SU-DHL-6 (cell line): ENCODE results near the gene HDAC3.

ENCODE experiments used
- H2AFZ ChIP-seq: fragments of 200-600 bp; sonication (generic); 2 replicates; pipeline ENCODE4 v1.6.1; 2014; ENCODE audit warnings: low read depth, mild to moderate bottlenecking, moderate library complexity, mixed read lengths, antibody characterized with exemption, low read length; ENCODE audit not compliant: severe bottlenecking
- H3F3A ChIP-seq: fragments of 200-600 bp; shearing (Covaris generic); 2 replicates; pipeline ENCODE4 v1.6.0; 2016; ENCODE audit warnings: antibody characterized with exemption, mild to moderate bottlenecking; ENCODE audit not compliant: insufficient read depth
- H3K27ac ChIP-seq: fragments of 200-600 bp; sonication (generic); 2 replicates; pipeline ENCODE4 v1.5.1; 2016; ENCODE audit warnings: low read depth, mild to moderate bottlenecking, low read length, moderate library complexity, mixed read lengths
- H3K27me3 ChIP-seq: fragments of 200-600 bp; sonication (generic), shearing (Covaris generic); 2 replicates; pipeline ENCODE4 v1.6.0; 2014; ENCODE audit warnings: mild to moderate bottlenecking, low read length
- H3K36me3 ChIP-seq: fragments of 200-600 bp; sonication (generic); 2 replicates; pipeline ENCODE4 v1.6.1; 2014; ENCODE audit warnings: mild to moderate bottlenecking, low read length, mixed read lengths
- H3K4me2 ChIP-seq: fragments of 300-600, 200-600 bp; shearing (Covaris generic), sonication (generic); 2 replicates; pipeline ENCODE4 v1.6.0; 2014; ENCODE audit warnings: low read length, low read depth, mild to moderate bottlenecking; ENCODE audit not compliant: poor library complexity, severe bottlenecking
- H3K4me3 ChIP-seq: fragments of 200-600 bp; sonication (generic); 2 replicates; pipeline ENCODE4 v1.5.1; 2014; ENCODE audit warnings: antibody characterized with exemption, low read length, mild to moderate bottlenecking, mixed read lengths; ENCODE audit not compliant: insufficient read depth, poor library complexity, severe bottlenecking
- H3K79me2 ChIP-seq: fragments of 200-600 bp; sonication (generic); 2 replicates; pipeline ENCODE4 v1.6.1; 2014; ENCODE audit warnings: mild to moderate bottlenecking, low read length, moderate library complexity; ENCODE audit not compliant: insufficient read depth
- H3K9ac ChIP-seq: fragments of 200-600 bp; sonication (generic); 2 replicates; pipeline ENCODE4 v1.7.0; 2014; ENCODE audit warnings: mild to moderate bottlenecking, low read length
- H3K9me2 ChIP-seq: fragments of 200-600 bp; sonication (generic); replicated peaks from 2 replicates; pipeline ENCODE4 v1.6.1; 2014; ENCODE audit warnings: low read length; ENCODE audit not compliant: insufficient read depth
- H3K9me3 ChIP-seq: fragments of 200-600 bp; sonication (generic); 2 replicates; pipeline ENCODE4 v1.6.1; 2014; ENCODE audit warnings: low read length, mixed read lengths; ENCODE audit not compliant: insufficient read depth
- H4K20me1 ChIP-seq: fragments of 200-600 bp; sonication (generic); 2 replicates; pipeline ENCODE4 v1.6.1; 2014; ENCODE audit warnings: low read depth, mild to moderate bottlenecking, antibody characterized with exemption, low read length, moderate library complexity, mixed read lengths
- EZH2phosphoT487 ChIP-seq: fragments of 200-600 bp; sonication (generic), shearing (Covaris generic); conservative IDR thresholded peaks from 2 replicates; pipeline ENCODE4 v1.6.1; 2018; ENCODE audit warnings: mild to moderate bottlenecking, antibody characterized with exemption, low read length, moderate library complexity, mixed read lengths
- TF ChIP-seq, protein P1 (sequence below): fragments of 200-600 bp; sonication (generic); IDR thresholded peaks from one replicate; pipeline ENCODE4 v1.5.1; 2017; ENCODE audit warnings: antibody characterized with exemption, mild to moderate bottlenecking, low read length, moderate library complexity; ENCODE audit not compliant: insufficient read depth, poor library complexity, severe bottlenecking

Gene HDAC3

GRCh38 chr5:141656396-141656795 is 19.7 kb upstream of the HDAC3 start:
- no peak for TF ChIP-seq EZH2phosphoT487
- TF ChIP-seq, protein P1, sequence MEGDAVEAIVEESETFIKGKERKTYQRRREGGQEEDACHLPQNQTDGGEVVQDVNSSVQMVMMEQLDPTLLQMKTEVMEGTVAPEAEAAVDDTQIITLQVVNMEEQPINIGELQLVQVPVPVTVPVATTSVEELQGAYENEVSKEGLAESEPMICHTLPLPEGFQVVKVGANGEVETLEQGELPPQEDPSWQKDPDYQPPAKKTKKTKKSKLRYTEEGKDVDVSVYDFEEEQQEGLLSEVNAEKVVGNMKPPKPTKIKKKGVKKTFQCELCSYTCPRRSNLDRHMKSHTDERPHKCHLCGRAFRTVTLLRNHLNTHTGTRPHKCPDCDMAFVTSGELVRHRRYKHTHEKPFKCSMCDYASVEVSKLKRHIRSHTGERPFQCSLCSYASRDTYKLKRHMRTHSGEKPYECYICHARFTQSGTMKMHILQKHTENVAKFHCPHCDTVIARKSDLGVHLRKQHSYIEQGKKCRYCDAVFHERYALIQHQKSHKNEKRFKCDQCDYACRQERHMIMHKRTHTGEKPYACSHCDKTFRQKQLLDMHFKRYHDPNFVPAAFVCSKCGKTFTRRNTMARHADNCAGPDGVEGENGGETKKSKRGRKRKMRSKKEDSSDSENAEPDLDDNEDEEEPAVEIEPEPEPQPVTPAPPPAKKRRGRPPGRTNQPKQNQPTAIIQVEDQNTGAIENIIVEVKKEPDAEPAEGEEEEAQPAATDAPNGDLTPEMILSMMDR: no peak
- Histone ChIP-seq H3K9me3 (no peaks in the 10 kb centered on the region), H3K4me2 (no peak overlapping the region), H3K9me2 (no peaks in the 10 kb centered on the region), H4K20me1 (no peaks in the 10 kb centered on the region), H3K9ac (no peak overlapping the region), H3F3A (peaks cover 11% of the 10 kb centered on the region; the same call in 1 of the 2 replicates), H3K4me3 (no peak overlapping the region), H3K79me2 (no peaks in the 10 kb centered on the region), H2AFZ (no peak overlapping the region), H3K27ac (no peak overlapping the region), H3K36me3 (no peaks in the 10 kb centered on the region), H3K27me3 (no peaks in the 10 kb centered on the region)

GRCh38 chr5:141655020-141655419 is 18.4 kb upstream of the HDAC3 start:
- no peak overlapping the region for H3K4me3 ChIP-seq
- no peak overlapping the region for H3K27ac ChIP-seq
- no peak overlapping the region for H2AFZ ChIP-seq
- H3K9me3 ChIP-seq: no peaks in the 10 kb centered on the region
- no peaks in the 10 kb centered on the region for H3K9me2 ChIP-seq
- H3K9ac ChIP-seq: no peak overlapping the region
- H3K27me3 ChIP-seq: no peaks in the 10 kb centered on the region
- H3K36me3 ChIP-seq: no peaks in the 10 kb centered on the region
- no peak for TF ChIP-seq EZH2phosphoT487
- TF ChIP-seq, protein P1: no peak
- no peaks in the 10 kb centered on the region for H4K20me1 ChIP-seq
- H3K79me2 ChIP-seq: no peaks in the 10 kb centered on the region
- no peak overlapping the region for H3K4me2 ChIP-seq
- H3F3A ChIP-seq: peaks cover 11% of the 10 kb centered on the region; the same call in 1 of the 2 replicates

DNA sequence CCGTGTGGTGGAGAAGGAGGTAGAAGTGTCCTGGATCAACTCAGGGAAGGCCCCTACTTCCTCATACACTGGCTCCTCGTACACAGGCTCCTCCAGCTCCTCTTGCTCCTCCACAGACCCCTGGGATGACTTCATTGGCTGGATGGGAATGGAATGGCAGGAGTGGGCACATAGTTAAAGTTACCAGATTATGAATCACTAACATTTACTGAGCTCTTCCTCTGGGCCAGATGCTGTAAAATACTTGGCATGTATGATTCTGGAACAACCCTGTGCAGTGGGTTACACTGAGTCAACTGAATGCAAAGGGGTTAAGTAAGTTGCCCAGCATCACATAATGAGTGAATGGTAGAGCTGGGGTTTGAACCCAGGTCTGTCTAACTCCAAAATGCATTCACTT is 17.6 kb upstream of the HDAC3 start:
- no peaks in the 10 kb centered on the region for H3K9me2 ChIP-seq
- TF ChIP-seq EZH2phosphoT487: no peak
- TF ChIP-seq, protein P1: no peak
- no peak overlapping the region for H2AFZ ChIP-seq
- no peaks in the 10 kb centered on the region for H4K20me1 ChIP-seq
- H3K9ac ChIP-seq: no peak overlapping the region
- H3K27me3 ChIP-seq: no peaks in the 10 kb centered on the region
- no peak overlapping the region for H3K4me2 ChIP-seq
- H3K27ac ChIP-seq: no peak overlapping the region
- no peaks in the 10 kb centered on the region for H3K36me3 ChIP-seq
- H3K9me3 ChIP-seq: no peaks in the 10 kb centered on the region
- no peak overlapping the region for H3K4me3 ChIP-seq
- H3K79me2 ChIP-seq: no peaks in the 10 kb centered on the region
- peaks cover 11% of the 10 kb centered on the region; the same call in 1 of the 2 replicates for H3F3A ChIP-seq
